K562 (cell line): Measurements from ENCODE around the gene TMC8. TPM values are rescaled to one million over a fixed set of nuclear protein-coding genes. Genes with fewer than 3 reads are reported as not detected.

Source experiments
- ATAC-seq: fragments of 200-7000 bp; cut with Tn5 transposase; 3 replicates; pipeline ENCODE4 v1.9.1; 2020; ENCODE audit warnings: moderate library complexity
- BruUV-seq: library from RNA; stranded (reverse); fragments of 400-500 nt; replicated peaks from 2 replicates; lab custom pipeline; 2021; lab: Mats Ljungman, UMichigan
- CTCF ChIA-PET: fragments of 300-600 bp; formaldehyde crosslinking; extraction: SDS; loops from one replicate; lab custom pipeline; 2021; ENCODE audit warnings: low intra/inter-chr PET ratio; lab: Yijun Ruan, JAX
- POLR2A ChIA-PET: fragments of 300-600, 350-650 bp; sonication (Branson Sonifier 250); formaldehyde crosslinking; extraction: SDS; loops from one replicate; lab custom pipeline; 2021; ENCODE audit warnings: antibody characterized with exemption, inconsistent platforms; lab: Yijun Ruan, JAX
- DNase-seq, 4 experiments: peaks; one replicate each; pipeline versions ENCODE4 v3.0.0 to v3.0.0-alpha.2; 2011 to 2018; ENCODE audit warnings: low spot score in 3 of 4, mixed read lengths in 3 of 4; ENCODE audit errors: extremely low read depth in 1 of 4
- FAIRE-seq: peaks from 2 replicates; lab custom pipeline; 2011; peaks lifted over from hg19 to GRCh38; lab: Jason Lieb, UNC
- H2AFZ ChIP-seq: 2 replicates; pipeline ENCODE4 v1.6.0; 2011; ENCODE audit warnings: low read depth, low read length, control low read depth, inconsistent platforms
- H3K27ac ChIP-seq: fragments of 200-600 bp; 3 replicates; pipeline ENCODE4 v1.8.0; 2011; ENCODE audit warnings: low read depth, mild to moderate bottlenecking, control low read depth, inconsistent platforms, low read length, moderate library complexity, mixed read lengths; ENCODE audit errors: extremely low read depth
- H3K27me3 ChIP-seq, 2 experiments: fragments of 300-600 bp in 1 of 2; 2 replicates in 1 of 2; 3 replicates in 1 of 2; pipeline versions ENCODE4 v1.6.0 to v1.8.0; 2011; ENCODE audit warnings: inconsistent platforms in 2 of 2, low read length in 2 of 2, mild to moderate bottlenecking in 1 of 2, mixed read lengths in 1 of 2, moderate library complexity in 1 of 2; ENCODE audit not compliant: control insufficient read depth in 2 of 2, insufficient read depth in 2 of 2
- H3K36me3 ChIP-seq: fragments of 300-600 bp; 3 replicates; pipeline ENCODE4 v1.8.0; 2011; ENCODE audit warnings: mild to moderate bottlenecking, low read length, inconsistent platforms; ENCODE audit not compliant: control insufficient read depth, insufficient read depth
- H3K4me1 ChIP-seq, 2 experiments: fragments of 200-600 bp in 1 of 2; replicated peaks in 1 of 2; 2 replicates in 1 of 2; 3 replicates in 1 of 2; pipeline versions ENCODE4 v1.5.1 to v1.8.0; 2011; ENCODE audit warnings: inconsistent platforms in 2 of 2, low read length in 2 of 2, mild to moderate bottlenecking in 1 of 2, mixed read lengths in 1 of 2, moderate library complexity in 1 of 2; ENCODE audit not compliant: control insufficient read depth in 2 of 2, insufficient read depth in 2 of 2
- H3K4me2 ChIP-seq: 2 replicates; pipeline ENCODE4 v1.6.1; 2011; ENCODE audit warnings: low read length, control low read depth, inconsistent platforms, mixed read lengths; ENCODE audit not compliant: insufficient read depth
- H3K4me3 ChIP-seq: fragments of 200-600 bp; sonication (generic), shearing (Covaris generic); 2 replicates; pipeline ENCODE4 v1.5.1; 2016; ENCODE audit warnings: control low read depth, inconsistent platforms
- H3K79me2 ChIP-seq: fragments of 200-600 bp; 3 replicates; pipeline ENCODE4 v1.8.0; 2011; ENCODE audit warnings: low read length, inconsistent platforms; ENCODE audit not compliant: control insufficient read depth, insufficient read depth
- H3K9ac ChIP-seq, 2 experiments: 2 replicates each; pipeline versions ENCODE4 v1.6.0 to v1.6.1; 2011; ENCODE audit warnings: low read depth in 2 of 2, low read length in 2 of 2, control low read depth in 1 of 2, inconsistent platforms in 1 of 2, mild to moderate bottlenecking in 1 of 2, mixed read lengths in 1 of 2; ENCODE audit not compliant: insufficient read depth in 1 of 2
- H3K9me1 ChIP-seq: one replicate; pipeline ENCODE4 v1.6.0; 2011; ENCODE audit warnings: inconsistent platforms, mild to moderate bottlenecking, low read length, moderate library complexity; ENCODE audit not compliant: control insufficient read depth, insufficient read depth
- H3K9me3 ChIP-seq: replicated peaks from 2 replicates; pipeline ENCODE4 v1.5.1; 2011; ENCODE audit warnings: low read depth, low read length, inconsistent platforms; ENCODE audit not compliant: control insufficient read depth, insufficient read depth
- H4K20me1 ChIP-seq: replicated peaks from 2 replicates; pipeline ENCODE4 v1.6.1; 2011; ENCODE audit warnings: low read length, inconsistent platforms, mixed read lengths; ENCODE audit not compliant: control insufficient read depth, insufficient read depth
- CEBPZ ChIP-seq: fragments of 150-350 bp; IDR thresholded peaks from 2 replicates; pipeline ENCODE4 v1.6.1; 2014; ENCODE audit warnings: low read depth, mild to moderate bottlenecking, low read length, borderline replicate concordance
- E2F5 ChIP-seq: sonication (generic); formaldehyde crosslinking; IDR thresholded peaks from 2 replicates; pipeline ENCODE4 v1.8.0; 2022; ENCODE audit warnings: mild to moderate bottlenecking, missing genetic modification reagents
- ERF ChIP-seq: fragments of 450-650 bp; formaldehyde crosslinking; IDR thresholded peaks from 2 replicates; pipeline ENCODE4 v1.4.0; 2020; ENCODE audit warnings: mild to moderate bottlenecking, mixed read lengths
- HIVEP1 ChIP-seq: fragments of 250-450 bp; sonication (Bioruptor Pico); IDR thresholded peaks from 2 replicates; pipeline ENCODE4 v1.4.0; 2020; ENCODE audit warnings: mild to moderate bottlenecking
- MCM2 ChIP-seq: fragments of 450-650 bp; IDR thresholded peaks from 2 replicates; pipeline ENCODE4 v1.6.1; 2017; ENCODE audit warnings: low read depth, mild to moderate bottlenecking
- MTA1 ChIP-seq: fragments of 450-650 bp; IDR thresholded peaks from 2 replicates; pipeline ENCODE4 v1.6.1; 2017; ENCODE audit warnings: borderline replicate concordance
- NONO ChIP-seq, 2 experiments: fragments of 200-400 bp in 1 of 2; fragments of 450-650 bp in 1 of 2; formaldehyde crosslinking in 1 of 2; IDR thresholded peaks; 2 replicates each; pipeline ENCODE4 v1.6.1; 2017; ENCODE audit warnings: low read depth in 2 of 2, mild to moderate bottlenecking in 2 of 2, moderate library complexity in 2 of 2, low read length in 1 of 2
- PHB ChIP-seq: fragments of 250-450 bp; sonication (Bioruptor Pico); IDR thresholded peaks from 2 replicates; pipeline ENCODE4 v1.5.0; 2021
- POLR2G ChIP-seq: fragments of 200-400 bp; formaldehyde crosslinking; IDR thresholded peaks from 2 replicates; pipeline ENCODE4 v1.6.1; 2017; ENCODE audit warnings: low read depth, mild to moderate bottlenecking, antibody characterized with exemption, low read length, moderate library complexity
- RBM39 ChIP-seq: fragments of 200-400 bp; formaldehyde crosslinking; optimal IDR thresholded peaks from 2 replicates; pipeline ENCODE3; 2018; ENCODE audit warnings: low read depth, low read length
- TCF7 ChIP-seq: sonication (generic); IDR thresholded peaks from 2 replicates; pipeline ENCODE4 v1.6.1; 2016; ENCODE audit warnings: antibody characterized with exemption, borderline replicate concordance
- YY1 ChIP-seq, 3 experiments: IDR thresholded peaks; 2 replicates each; pipeline ENCODE4 v1.6.1; 2011; ENCODE audit warnings: low read length in 2 of 3, mild to moderate bottlenecking in 2 of 3, moderate library complexity in 2 of 3, borderline replicate concordance in 1 of 3, control low read depth in 1 of 3, low read depth in 1 of 3; ENCODE audit not compliant: insufficient read depth in 3 of 3, insufficient replicate concordance in 2 of 3, control insufficient read depth in 1 of 3, insufficient read length in 1 of 3; ENCODE audit errors: extremely low read depth in 1 of 3
- ZFX ChIP-seq: sonication (generic); formaldehyde crosslinking; IDR thresholded peaks from 2 replicates; pipeline ENCODE4 v1.8.0; 2022; ENCODE audit warnings: mild to moderate bottlenecking, missing genetic modification reagents, moderate library complexity
- ZNF253 ChIP-seq: fragments of 250-450 bp; sonication (Bioruptor Pico); conservative IDR thresholded peaks from 2 replicates; pipeline ENCODE4 v1.6.1; 2021; ENCODE audit warnings: mild to moderate bottlenecking
- ZNF277 ChIP-seq: fragments of 250-450 bp; sonication (Bioruptor Pico); IDR thresholded peaks from 2 replicates; pipeline ENCODE4 v1.8.0; 2022; ENCODE audit warnings: inconsistent platforms, mild to moderate bottlenecking, moderate library complexity, borderline replicate concordance
- WGBS: fragments of 100-300 bp; shearing (Covaris generic); methylation state at CpG from one replicate; pipeline ENCODE4 v1.1.6; 2016; ENCODE audit warnings: low coverage, mixed read lengths; ENCODE audit not compliant: insufficient coverage; ENCODE audit errors: missing lambda C conversion rate; 5-methylcytosine and 5-hydroxymethylcytosine counted together
- in situ Hi-C: fragments of 300-500 bp; cut with MboI; formaldehyde crosslinking; loops from 4 replicates; pipeline ENCODE4 v1.15.0; 2018; ENCODE audit warnings: inconsistent platforms, mixed read lengths
- intact Hi-C: fragments of 100-400 bp; cut with micrococcal nuclease; formaldehyde crosslinking; loops from 2 replicates; pipeline ENCODE4 v1.14.2; 2022
- polyA plus RNA-seq, 8 experiments: library from polyadenylated mRNA; depleted of rRNA in 4 of 8; stranded (reverse) in 5 of 8; unstranded in 3 of 8; fragments of >200 nt; fragmentation: Nextera tagmentation in 2 of 8; fragmentation: Illumina TruSeq in 1 of 8; extraction: Ambion mirVana in 2 of 8; extraction: Trizol in 1 of 8; gene quantifications; 2 replicates each; pipeline versions ENCODE4 v1.2.1 to v1.2.3, GENCODE V29; 2011 to 2014; ENCODE audit warnings: inconsistent platforms in 1 of 8, missing spikeins in 1 of 8
- total RNA-seq, 7 experiments: library from RNA; depleted of rRNA in 6 of 7; stranded (reverse); fragments of >200 nt in 6 of 7; fragmentation: Illumina TruSeq in 2 of 7; extraction: Trizol in 2 of 7; gene quantifications; 2 replicates each; pipeline versions ENCODE4 v1.2.1 to v1.2.3, GENCODE V29; 2011 to 2021; ENCODE audit warnings: low replicate concordance in 1 of 7

TMC8 gene
- total and polyA plus RNA-seq, 9 of the 15 experiments (the other 6 are each of a cell fraction or from before 2014, with no cell fraction given), result 0.13 to 10.9 (median 2.8) TPM

- CTCF ChIA-PET, result no interaction called here
- Histone ChIP-seq H4K20me1 (no peaks in the 10 kb centered on the region), H3K27ac (peak overlapping the region; percentile 85), H3K79me2 (peaks cover 33% of the 10 kb centered on the region), H3K27me3 (no peaks in the 10 kb centered on the region), H3K4me3 (no peak overlapping the region), H3K9me1 (peaks cover 2% of the 10 kb centered on the region), H3K4me2 (peak overlapping the region; percentile 89), H3K9me3 (no peaks in the 10 kb centered on the region), H3K9ac (peak overlapping the region; percentile 72 to 87), H3K4me1 (peaks cover 55 to 93% of the 10 kb centered on the region in 2 experiments), H3K36me3 (no peaks in the 10 kb centered on the region), H2AFZ (peak overlapping the region; percentile 87)
- WGBS, result 23% methylated on average over 13 of the region's 18 CpGs
- intact Hi-C loops, result loop anchor here (5.0 kb wide), 1 partner anchor 32 kb away; no protein-coding TSS in a partner anchor
- no TSS peak for BruUV-seq
- DNase-seq (no peak), ATAC-seq (peak; percentile 7), FAIRE-seq (no peak)
- POLR2A ChIA-PET, result interaction anchor here (0.7 to 1.4 kb wide), 4 partner anchors 18 to 43 kb away, joined by 3 to 5 read pairs (median 4); no protein-coding TSS in a partner anchor
- in situ Hi-C loops, result no loop called here
- TF ChIP-seq MCM2 (no peak), TCF7 (no peak), ZNF253 (CRISPR knock-in tag) (no peak), NONO (IDR thresholded peaks at IDR 0.05; ENCODE audit: low read depth in 2 of 2, low read length in 1 of 2) (no peak), ZNF277 (CRISPR knock-in tag) (no peak), MTA1 (no peak), YY1 (IDR thresholded peaks at IDR 0.05; ENCODE audit: borderline replicate concordance in 1 of 3, control insufficient read depth in 1 of 3, extremely low read depth in 1 of 3, insufficient read depth in 3 of 3, insufficient read length in 1 of 3, insufficient replicate concordance in 2 of 3, low read depth in 1 of 3, low read length in 2 of 3) (no peak), RBM39 (no peak), POLR2G (peak; percentile 25; the same call in 1 of the 2 replicates), E2F5 (CRISPR knock-in tag) (no peak), HIVEP1 (no peak), PHB (CRISPR knock-in tag) (no peak), CEBPZ (no peak), ERF (CRISPR knock-in tag) (no peak), ZFX (CRISPR knock-in tag) (peak; percentile 59)
These were observed 14.4 kb downstream of the TMC8 start for GRCh38 chr17:78144736-78145641.
